ENCODE data around the gene PACRG.

Gene PACRG

DNA sequence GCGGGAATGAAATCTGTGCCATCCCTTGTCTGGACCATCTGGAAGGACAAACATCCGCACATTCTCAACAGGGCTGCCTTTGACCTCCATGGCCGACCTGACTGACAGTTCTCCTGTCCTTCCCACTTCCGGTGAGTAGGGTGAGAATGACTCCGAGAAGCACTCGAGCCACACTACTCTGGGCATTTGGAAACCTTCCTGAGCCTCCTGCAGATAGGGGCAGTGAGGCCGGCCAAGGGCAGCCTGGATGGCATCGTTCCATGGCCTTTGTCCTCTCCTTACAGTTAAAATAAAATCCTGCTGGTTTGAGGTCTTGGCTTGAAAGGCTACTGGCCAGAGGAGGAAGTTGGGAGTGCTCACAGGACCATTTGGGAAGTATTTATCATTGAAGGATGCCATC lies 615.8 kb downstream of the PACRG start:
- no peak for DNase-seq

DNA sequence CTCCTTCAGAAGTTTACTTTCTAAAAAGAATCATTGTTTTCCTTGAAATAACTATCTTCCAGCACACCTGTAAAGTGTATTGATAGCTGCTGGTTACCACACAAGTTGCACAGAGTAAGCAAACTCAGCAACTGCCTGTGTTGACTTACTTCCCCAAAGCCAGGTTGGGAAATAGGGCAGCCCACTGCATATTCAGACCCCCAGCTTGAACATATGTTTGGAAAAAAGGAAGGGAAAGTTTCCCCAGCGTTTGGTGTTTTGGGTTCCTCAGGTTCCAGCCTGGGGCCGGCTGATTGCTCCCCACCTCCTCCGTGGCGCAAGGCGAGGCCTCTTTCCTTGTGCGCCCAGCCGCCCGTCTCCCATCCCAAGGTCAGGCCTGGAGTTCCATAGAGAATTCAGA lies 616.6 kb downstream of the PACRG start:
- DNase-seq, result no peak

DNA sequence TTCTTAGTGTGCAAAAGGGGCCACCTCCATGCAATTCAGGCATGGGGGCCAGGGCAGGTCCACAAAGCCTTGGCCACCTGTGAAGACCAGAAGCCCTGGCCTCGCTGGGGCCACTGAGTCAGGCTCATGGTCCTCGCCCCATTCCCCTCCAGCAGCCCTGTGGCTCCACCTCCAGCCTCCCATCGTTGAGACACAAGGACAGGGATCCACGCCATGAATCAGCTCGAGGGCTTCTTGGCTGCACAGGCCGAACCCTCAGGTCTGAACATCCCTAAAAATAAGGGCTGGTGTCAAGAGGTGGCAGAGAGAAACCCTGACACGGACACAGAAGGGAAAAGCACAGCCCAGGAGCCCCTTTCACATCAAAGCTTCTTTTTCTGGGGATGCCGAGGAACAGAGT lies 618.2 kb downstream of the PACRG start:
- no peak for DNase-seq

DNA sequence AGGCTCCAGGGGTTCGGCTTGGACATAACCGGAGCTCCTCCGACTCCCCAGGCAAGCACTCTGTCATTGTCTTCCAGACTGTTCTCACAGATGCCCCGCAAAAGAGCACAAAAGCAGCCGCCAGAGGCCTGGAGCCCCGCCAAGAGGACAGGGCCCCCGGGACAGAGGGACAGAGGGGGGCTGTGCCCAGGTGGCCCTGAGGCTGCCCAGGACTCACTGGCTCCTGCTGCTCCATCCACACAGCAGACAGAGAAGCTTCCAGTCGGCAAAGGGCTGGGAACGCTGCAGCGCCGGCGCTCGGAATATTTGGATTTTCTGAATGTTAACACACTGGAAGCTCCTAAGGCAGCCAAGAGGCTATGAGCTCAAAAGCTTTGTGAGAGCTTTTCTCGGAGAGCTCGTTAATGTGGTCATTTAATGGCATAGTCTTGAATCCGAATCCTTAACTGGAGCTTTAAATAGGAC lies 618.8 kb downstream of the PACRG start:
- DNase-seq, result no peak

DNA sequence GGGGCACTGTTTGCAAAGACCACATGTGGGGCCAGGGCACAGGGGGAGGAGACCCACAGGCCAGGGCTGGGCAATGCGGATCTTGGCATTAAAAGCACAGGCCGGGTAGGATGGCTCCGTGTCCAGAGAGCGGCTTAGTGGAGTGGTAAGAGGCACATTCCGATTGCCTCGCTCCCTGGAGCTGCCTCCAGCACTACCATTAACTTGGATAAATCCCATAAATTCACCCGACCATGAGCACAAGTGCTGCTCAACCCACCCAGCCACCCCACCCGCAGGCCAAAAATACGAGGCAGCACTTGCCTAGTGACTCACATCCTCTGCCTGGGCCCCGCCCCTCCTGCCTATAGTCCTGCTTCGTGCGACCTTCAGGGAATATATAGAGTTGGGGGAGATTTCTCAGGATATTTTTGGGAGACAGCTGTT lies 619.3 kb downstream of the PACRG start:
- DNase-seq, result no peak

DNA sequence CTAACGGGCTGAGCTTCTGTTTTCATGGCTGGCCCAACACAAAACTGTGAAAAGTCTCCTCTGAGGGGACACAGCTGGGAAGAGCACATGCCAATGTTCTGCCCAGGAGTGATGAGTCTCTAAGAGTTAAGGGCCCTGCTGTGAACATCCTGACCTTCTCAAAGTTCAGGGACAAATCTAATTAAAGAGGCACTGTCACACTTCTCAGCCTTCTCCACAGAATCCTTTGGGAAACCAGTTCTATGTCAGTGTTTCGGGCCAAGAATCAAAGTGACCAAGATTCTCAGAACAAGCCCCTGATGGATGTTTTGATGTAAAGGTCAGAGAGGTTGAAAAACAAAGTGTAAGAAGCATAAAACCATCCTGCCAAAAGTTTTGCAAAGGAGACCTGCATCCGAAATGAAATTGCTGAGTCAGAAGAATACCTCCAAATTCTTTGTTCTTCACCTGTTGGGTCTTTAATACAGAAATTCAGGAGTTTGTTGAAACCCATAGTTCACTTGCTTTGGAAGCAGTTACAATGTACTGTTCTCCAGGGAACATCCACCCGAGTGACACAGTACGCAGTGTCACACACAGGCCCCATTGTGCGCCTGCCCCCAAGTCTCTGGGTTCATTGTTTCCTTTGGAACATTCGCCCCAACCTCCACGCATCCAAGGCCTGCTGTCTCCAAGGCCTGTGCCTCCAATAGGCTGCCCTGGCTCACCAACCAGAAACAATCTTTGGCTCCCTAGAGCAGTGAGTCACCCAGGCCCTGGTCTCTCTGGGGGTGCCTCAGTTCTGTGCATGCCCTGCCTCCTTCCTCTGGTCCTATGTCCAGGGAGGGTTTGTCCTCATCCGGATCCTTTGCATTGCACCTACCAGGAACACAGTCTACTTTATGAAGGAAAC lies 621.3 kb downstream of the PACRG start:
- DNase-seq, result no peak

DNA sequence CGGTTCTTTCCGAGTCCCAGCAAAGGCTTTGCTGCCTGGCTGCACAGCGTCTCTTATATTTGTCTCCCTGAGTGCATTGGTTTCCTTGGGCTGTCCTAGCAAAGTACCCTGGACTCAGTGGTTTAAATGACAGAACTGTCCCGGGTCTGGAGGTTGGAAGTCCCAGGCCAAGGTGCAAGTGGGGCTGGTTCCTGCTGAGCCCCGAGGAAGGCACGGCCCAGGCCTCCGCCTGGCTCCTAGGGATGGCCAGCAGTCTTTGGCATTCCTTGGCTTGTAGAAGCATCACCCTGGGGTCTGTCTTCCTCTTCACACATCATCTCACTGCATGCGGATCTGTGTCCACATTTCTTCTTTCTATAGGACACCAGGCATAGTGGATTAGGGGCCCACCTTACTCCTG lies 621.9 kb downstream of the PACRG start:
- no peak for DNase-seq

DNA sequence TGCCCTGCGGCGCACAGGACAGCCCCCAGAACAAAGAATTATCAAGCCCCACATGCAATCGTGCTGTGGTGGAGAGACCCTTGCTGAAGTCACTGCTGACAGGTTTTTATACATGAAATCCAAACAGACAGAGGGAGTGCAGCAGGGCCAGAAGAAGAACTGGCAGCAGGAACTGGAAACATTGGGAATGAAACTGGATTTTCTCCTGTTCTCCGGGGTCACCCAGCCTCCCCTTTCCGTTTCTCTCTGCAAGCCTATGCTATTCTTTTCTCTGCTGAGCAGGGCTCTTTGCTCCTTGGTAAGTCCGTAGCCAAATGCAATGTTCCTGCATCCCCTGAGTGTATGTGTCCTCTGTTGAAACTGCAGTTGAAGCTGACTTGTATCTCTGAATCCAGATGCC lies 623.2 kb downstream of the PACRG start:
- no peak for DNase-seq

DNA sequence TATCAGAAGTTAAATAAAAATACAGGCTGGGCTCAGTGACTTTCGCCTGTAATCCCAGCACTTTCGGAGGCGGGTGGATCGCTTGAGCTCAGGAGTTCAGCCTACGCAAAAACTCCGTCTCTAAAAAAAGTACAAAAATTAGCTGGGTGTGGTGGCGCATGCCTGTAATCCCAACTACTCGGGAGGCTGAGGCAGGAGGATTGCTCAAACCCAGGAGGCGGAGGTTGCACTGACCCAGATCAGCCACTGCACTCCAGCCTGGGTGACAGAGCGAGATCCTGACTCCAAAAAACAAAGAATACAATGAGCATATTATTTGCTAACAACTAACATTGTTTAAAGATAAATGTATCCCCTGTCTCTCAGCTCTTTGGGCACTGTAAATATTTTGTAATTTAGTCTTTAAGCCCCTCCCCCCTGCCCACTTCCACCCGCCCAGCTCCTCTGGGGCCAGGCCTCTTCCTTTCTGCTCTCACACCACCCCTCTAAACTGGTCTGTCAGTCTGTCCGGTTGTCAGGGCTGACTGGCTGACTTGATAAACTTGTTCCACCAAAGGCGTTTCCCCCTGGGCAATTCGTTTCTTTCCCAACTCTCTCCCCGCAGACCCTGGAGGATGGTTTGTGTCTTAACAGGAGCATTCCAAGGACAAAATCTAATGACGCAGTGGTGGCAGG lies 624.4 kb downstream of the PACRG start:
- DNase-seq, result no peak

DNA sequence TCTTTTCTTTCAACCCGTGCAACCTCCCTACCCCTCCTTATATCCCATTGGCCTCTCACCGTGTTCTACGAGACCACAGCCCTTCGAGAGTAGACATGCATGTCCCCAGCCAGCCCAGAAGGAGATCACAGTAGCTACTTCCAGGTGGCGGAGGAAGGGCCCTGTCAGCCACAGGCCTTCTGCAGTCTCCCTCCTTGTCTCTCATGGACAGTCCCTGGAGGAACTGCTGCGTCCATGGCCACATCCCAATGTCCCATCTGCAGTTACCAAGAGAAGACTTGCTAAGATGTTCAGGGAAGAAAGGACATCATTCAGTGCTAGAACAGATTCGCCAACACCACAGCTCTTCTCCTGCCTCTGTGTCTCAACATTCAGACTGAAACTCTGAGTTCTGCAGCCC lies 625.2 kb downstream of the PACRG start:
- no peak for DNase-seq

DNA sequence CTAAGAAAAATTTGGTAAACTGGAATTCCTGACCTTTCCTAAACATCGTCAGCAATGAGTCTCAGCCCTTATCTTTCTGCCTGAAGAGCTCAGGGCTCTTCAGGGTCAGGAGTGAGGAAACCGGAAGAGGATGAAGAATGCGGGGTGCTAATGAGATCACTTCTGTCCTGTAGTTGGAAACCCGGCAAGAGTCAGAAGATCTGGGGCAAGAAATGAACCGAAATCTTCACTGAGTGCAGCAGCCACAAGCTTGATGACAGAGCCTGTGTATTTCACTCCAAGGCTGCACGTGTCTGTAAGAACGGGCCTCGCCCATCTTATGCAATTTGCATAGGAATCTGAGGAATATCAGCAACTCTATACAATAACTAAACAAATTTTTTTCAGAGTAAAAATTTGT lies 626.3 kb downstream of the PACRG start:
- no peak for DNase-seq

DNA sequence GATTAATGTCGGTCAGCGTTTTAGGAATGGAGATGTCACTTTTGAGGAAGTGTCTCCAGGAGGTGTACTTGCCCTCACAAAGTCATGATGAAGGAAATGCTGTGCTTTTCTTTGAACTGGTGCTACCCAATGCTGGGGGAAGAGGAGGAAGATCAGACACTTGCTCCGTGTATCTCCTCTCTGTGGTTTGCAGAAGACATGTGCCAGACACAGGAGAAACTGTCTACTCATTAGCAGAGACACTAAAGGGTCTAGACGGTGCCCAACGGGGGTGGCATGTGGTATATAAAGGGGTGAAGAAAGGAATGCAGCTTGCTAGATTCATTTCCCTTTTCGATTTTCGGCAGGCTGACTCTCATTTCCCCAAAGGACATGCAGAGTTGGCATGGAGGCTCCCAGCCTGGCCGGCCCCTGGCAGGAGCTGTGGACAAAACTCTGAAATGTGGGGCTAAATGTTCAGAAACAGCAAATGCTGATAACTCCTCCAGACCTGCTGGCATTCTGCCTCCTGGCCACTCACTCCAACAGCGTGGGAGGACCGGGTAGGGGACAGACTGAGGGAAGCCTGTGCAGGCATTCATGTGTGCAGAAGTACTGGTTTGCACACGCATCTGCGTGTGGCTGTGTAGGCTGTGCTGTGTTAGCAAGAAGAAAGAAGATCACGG lies 627.1 kb downstream of the PACRG start:
- DNase-seq, result no peak

DNA sequence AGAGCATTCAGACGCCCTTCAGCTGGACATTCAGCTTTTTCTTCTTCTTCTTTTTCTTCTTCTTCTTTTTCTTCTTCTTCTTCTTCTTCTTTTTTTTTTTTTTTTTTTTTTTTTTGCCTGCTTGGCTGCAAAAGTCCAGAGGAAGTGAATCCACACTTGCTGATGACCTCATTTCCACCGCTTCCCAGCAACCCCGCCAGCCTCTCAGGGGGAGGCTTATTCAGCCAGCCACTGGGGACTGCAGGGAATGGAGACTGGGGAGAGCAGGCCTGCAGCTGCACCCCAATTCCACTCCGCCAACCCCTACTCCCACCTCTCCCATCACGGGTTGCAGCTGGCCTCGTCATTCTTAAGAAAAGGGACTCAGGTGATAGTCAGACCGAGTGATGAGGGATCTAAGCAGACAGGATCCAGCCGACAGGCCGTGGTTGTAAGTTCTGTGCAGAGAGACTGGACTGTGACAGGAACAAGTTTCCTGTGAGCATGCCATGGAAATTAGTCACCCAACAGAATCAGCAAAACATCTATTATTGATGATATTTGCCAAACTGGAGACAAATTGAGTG lies 627.7 kb downstream of the PACRG start:
- no peak for DNase-seq

DNA sequence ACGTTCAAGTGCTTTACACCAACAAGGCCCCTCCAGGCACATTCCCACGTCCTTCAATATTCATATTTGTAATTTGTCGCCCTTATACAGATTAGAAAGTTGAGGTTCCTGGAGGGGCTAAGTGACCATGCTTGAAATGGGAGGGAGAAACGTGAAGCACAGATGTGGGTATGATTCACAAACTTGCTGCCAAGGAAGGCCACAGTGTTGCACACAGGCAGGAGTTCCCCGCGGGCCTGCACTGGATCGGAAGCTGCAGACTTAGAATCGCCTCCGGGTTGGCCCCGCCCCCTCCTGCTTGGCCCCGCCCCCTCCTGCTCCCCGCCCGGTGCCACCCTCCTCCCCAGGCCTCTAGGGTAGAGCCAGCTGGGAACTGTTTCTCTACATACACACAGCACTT lies 628.5 kb downstream of the PACRG start:
- no peak for DNase-seq

DNA sequence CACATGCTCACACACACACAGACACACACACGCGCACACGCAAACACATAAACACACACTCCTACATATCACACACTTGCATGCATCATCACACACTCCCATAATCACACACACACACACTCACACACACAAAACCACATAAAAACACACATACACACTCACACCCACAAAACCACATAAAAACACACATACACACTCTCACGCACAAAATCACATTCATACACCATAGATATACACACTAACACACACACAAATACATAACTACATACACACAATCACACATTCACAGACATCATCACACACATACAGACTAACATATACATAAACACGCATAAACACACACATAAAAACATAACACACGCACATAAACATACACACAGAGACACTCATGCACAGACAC lies 629.0 kb downstream of the PACRG start:
- no peak for DNase-seq

DNA sequence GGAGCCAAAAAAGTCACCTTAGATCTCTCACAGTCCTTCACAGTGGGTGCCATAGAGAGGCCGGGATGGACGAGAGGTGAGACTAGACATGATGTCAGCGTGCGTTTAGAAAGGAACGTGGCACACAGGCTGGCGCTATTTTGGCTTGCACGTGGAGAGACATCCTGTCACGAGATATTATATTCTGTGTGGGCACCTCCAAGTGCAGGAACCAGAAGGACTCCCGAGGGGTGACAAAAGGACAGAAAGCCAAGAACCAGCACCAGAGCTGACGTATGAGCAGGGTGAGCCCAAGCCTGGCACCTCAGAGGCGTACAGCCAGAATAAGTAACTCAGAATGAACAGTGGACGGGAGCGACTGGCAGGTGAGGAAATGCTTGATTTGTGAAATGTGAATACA lies 636.9 kb downstream of the PACRG start:
- no peak for DNase-seq
